DOHH2 (cell line): Measurements from ENCODE around the gene TACR1.
"Not testable (repeated sequence)": the region's sequence is repeated elsewhere in the genome, so short reads cannot be mapped to it uniquely, and the experiment has no call there.

ENCODE experiments used
- H3F3A ChIP-seq: fragments of 200-600 bp; sonication (generic), shearing (Covaris generic); 2 replicates; pipeline ENCODE4 v1.6.0; 2016; ENCODE audit warnings: antibody characterized with exemption, mild to moderate bottlenecking; ENCODE audit not compliant: control insufficient read depth, insufficient read depth
- H3K27ac ChIP-seq: fragments of 200-600 bp; sonication (generic); 2 replicates; pipeline ENCODE4 v1.5.1; 2014; ENCODE audit warnings: low read depth, mild to moderate bottlenecking, low read length, moderate library complexity
- H3K27me3 ChIP-seq: fragments of 200-600 bp; sonication (generic); 2 replicates; pipeline ENCODE4 v1.6.1; 2014; ENCODE audit warnings: mild to moderate bottlenecking, low read length, mixed read lengths; ENCODE audit not compliant: control insufficient read depth
- H3K36me3 ChIP-seq: fragments of 200-600 bp; sonication (generic); 2 replicates; pipeline ENCODE4 v1.6.1; 2014; ENCODE audit warnings: mild to moderate bottlenecking, low read length, moderate library complexity, mixed read lengths; ENCODE audit not compliant: control insufficient read depth
- H3K4me1 ChIP-seq: fragments of 200-600 bp; sonication (generic); 2 replicates; pipeline ENCODE4 v1.6.1; 2014; ENCODE audit warnings: mild to moderate bottlenecking, low read length, mixed read lengths; ENCODE audit not compliant: control insufficient read depth
- H3K4me2 ChIP-seq: fragments of 200-600 bp; sonication (generic); 2 replicates; pipeline ENCODE4 v1.6.0; 2014; ENCODE audit warnings: mild to moderate bottlenecking, low read length, moderate library complexity
- H3K4me3 ChIP-seq: fragments of 200-600 bp; sonication (generic); 2 replicates; pipeline ENCODE4 v1.5.1; 2014; ENCODE audit warnings: mild to moderate bottlenecking, low read length, mixed read lengths
- H3K79me2 ChIP-seq: fragments of 200-600 bp; sonication (generic); 2 replicates; pipeline ENCODE4 v1.6.1; 2014; ENCODE audit warnings: mild to moderate bottlenecking, low read length, mixed read lengths; ENCODE audit not compliant: control insufficient read depth
- H3K9me2 ChIP-seq: fragments of 200-600 bp; sonication (generic); replicated peaks from 2 replicates; pipeline ENCODE4 v1.6.1; 2014; ENCODE audit warnings: mild to moderate bottlenecking, low read length, mixed read lengths; ENCODE audit not compliant: control insufficient read depth
- H3K9me3 ChIP-seq: fragments of 200-600 bp; sonication (generic); 2 replicates; pipeline ENCODE4 v1.6.1; 2014; ENCODE audit warnings: antibody characterized with exemption, low read length, mixed read lengths; ENCODE audit not compliant: control insufficient read depth, insufficient read depth
- H4K20me1 ChIP-seq: fragments of 200-600 bp; sonication (generic); 2 replicates; pipeline ENCODE4 v1.6.0; 2014; ENCODE audit warnings: low read depth, mild to moderate bottlenecking, antibody characterized with exemption, low read length, moderate library complexity; ENCODE audit not compliant: control insufficient read depth, insufficient read depth
- CTCF ChIP-seq: fragments of 200-600 bp; sonication (generic); IDR thresholded peaks from one replicate; pipeline ENCODE4 v1.5.1; 2014; ENCODE audit warnings: antibody characterized with exemption, mild to moderate bottlenecking, low read depth, low read length; ENCODE audit not compliant: poor library complexity, severe bottlenecking
- EZH2phosphoT487 ChIP-seq: fragments of 200-600 bp; sonication (generic); IDR thresholded peaks from 2 replicates; pipeline ENCODE4 v1.6.1; 2017; ENCODE audit warnings: borderline replicate concordance, mild to moderate bottlenecking, antibody characterized with exemption, low read length, moderate library complexity, mixed read lengths

The TACR1 gene

GRCh38 chr2:75221862-75222261 is 22.5 kb upstream of the TACR1 start:
- no peak overlapping the region for H3K4me2 ChIP-seq
- TF ChIP-seq EZH2phosphoT487, result no peak
- no peak for TF ChIP-seq CTCF
- H3K4me3 ChIP-seq, result no peak overlapping the region

GRCh38 chr2:75219213-75219612 is 19.9 kb upstream of the TACR1 start:
- H3K9me3 ChIP-seq, H3K4me1 ChIP-seq, H3K9me2 ChIP-seq, H3K4me2 ChIP-seq, H3K4me3 ChIP-seq, H3K27me3 ChIP-seq, H4K20me1 ChIP-seq, H3K27ac ChIP-seq, H3K79me2 ChIP-seq, H3K36me3 ChIP-seq, H3F3A ChIP-seq: not testable (repeated sequence)

More at GRCh38 chr2:75221862-75222261, 22.5 kb upstream of the TACR1 start:
- no peaks in the 10 kb centered on the region for H3K27me3 ChIP-seq
- no peaks in the 10 kb centered on the region for H3K36me3 ChIP-seq
- no peaks in the 10 kb centered on the region for H3K9me3 ChIP-seq
- no peaks in the 10 kb centered on the region for H3K4me1 ChIP-seq
- no peak overlapping the region for H3K27ac ChIP-seq
- H3F3A ChIP-seq, result no peaks in the 10 kb centered on the region
- H3K9me2 ChIP-seq, result no peaks in the 10 kb centered on the region
- H4K20me1 ChIP-seq, result no peaks in the 10 kb centered on the region
- H3K79me2 ChIP-seq, result no peaks in the 10 kb centered on the region

GRCh38 chr2:75211266-75211770 is 12.0 kb upstream of the TACR1 start:
- Histone ChIP-seq H3K4me1 (peaks cover 7% of the 10 kb centered on the region), H3K36me3 (no peaks in the 10 kb centered on the region), H3K4me2 (no peak overlapping the region), H3K9me2 (no peaks in the 10 kb centered on the region), H3K4me3 (no peak overlapping the region), H3F3A (no peaks in the 10 kb centered on the region), H3K27ac (no peak overlapping the region), H3K9me3 (no peaks in the 10 kb centered on the region), H3K27me3 (no peaks in the 10 kb centered on the region), H4K20me1 (no peaks in the 10 kb centered on the region), H3K79me2 (no peaks in the 10 kb centered on the region)
- no peak for TF ChIP-seq EZH2phosphoT487
- TF ChIP-seq CTCF, result no peak

GRCh38 chr2:75210409-75210808 is 11.1 kb upstream of the TACR1 start:
- Histone ChIP-seq H3K9me3 (no peaks in the 10 kb centered on the region), H3K36me3 (no peaks in the 10 kb centered on the region), H3K4me2 (no peak overlapping the region), H3K9me2 (no peaks in the 10 kb centered on the region), H3F3A (no peaks in the 10 kb centered on the region), H3K79me2 (no peaks in the 10 kb centered on the region), H4K20me1 (no peaks in the 10 kb centered on the region), H3K4me3 (no peak overlapping the region), H3K27me3 (no peaks in the 10 kb centered on the region), H3K27ac (no peak overlapping the region), H3K4me1 (peaks cover 7% of the 10 kb centered on the region)
- no peak for TF ChIP-seq CTCF
